Thyroid gland (tissue), 4 donors: ENCODE measurements around the gene CBX1.
A peak's percentile ranks its signal among the peaks of the same experiment; 100 is the strongest.

Experiments used
- POLR2A ChIP-seq, 2 donors: fragments of 450-650 bp; IDR thresholded peaks; one replicate each; pipeline ENCODE4 v1.6.1; 2017; ENCODE audit warnings: antibody characterized with exemption in 2 of 2, mild to moderate bottlenecking in 2 of 2, moderate library complexity in 1 of 2
- TF ChIP-seq, protein P1 (sequence below), 6 experiments: fragments of 200-600 bp in 3 of 6; fragments of 450-650 bp in 3 of 6; sonication (generic) in 3 of 6; IDR thresholded peaks; one replicate each; pipeline ENCODE4 v1.5.1; 2016 to 2019; ENCODE audit warnings: antibody characterized with exemption in 6 of 6, mild to moderate bottlenecking in 2 of 6, inconsistent platforms in 1 of 6, moderate library complexity in 1 of 6

- TF ChIP-seq POLR2A (IDR thresholded peaks at IDR 0.05) = peak in 1 of 2 donors; percentile 21
- TF ChIP-seq, protein P1, sequence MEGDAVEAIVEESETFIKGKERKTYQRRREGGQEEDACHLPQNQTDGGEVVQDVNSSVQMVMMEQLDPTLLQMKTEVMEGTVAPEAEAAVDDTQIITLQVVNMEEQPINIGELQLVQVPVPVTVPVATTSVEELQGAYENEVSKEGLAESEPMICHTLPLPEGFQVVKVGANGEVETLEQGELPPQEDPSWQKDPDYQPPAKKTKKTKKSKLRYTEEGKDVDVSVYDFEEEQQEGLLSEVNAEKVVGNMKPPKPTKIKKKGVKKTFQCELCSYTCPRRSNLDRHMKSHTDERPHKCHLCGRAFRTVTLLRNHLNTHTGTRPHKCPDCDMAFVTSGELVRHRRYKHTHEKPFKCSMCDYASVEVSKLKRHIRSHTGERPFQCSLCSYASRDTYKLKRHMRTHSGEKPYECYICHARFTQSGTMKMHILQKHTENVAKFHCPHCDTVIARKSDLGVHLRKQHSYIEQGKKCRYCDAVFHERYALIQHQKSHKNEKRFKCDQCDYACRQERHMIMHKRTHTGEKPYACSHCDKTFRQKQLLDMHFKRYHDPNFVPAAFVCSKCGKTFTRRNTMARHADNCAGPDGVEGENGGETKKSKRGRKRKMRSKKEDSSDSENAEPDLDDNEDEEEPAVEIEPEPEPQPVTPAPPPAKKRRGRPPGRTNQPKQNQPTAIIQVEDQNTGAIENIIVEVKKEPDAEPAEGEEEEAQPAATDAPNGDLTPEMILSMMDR (IDR thresholded peaks at IDR 0.05) = peak; percentile 74 to 97 (median 90)
Observed at GRCh38 chr17:48026502-48027321, 74.6 kb downstream of the CBX1 start.
